Gastroesophageal sphincter (tissue), 3 donors: ENCODE results near the gene PRELP.
"Not testable (repeated sequence)": the region's sequence is repeated elsewhere in the genome, so short reads cannot be mapped to it uniquely, and the experiment has no call there.

Experiments
- CTCF ChIP-seq, 4 experiments: fragments of 200-600 bp in 2 of 4; fragments of 450-650 bp in 2 of 4; sonication (generic) in 1 of 4; IDR thresholded peaks; one replicate each; pipeline ENCODE4 v1.5.1; 2017 to 2019; ENCODE audit warnings: antibody characterized with exemption in 4 of 4, mild to moderate bottlenecking in 2 of 4, moderate library complexity in 2 of 4
- POLR2A ChIP-seq, 2 donors: fragments of 450-650 bp; IDR thresholded peaks; one replicate each; pipeline ENCODE4 v1.6.1; 2017; ENCODE audit warnings: antibody characterized with exemption in 2 of 2, mild to moderate bottlenecking in 2 of 2, moderate library complexity in 1 of 2
- POLR2AphosphoS5 ChIP-seq: sonication (generic); formaldehyde crosslinking; IDR thresholded peaks from one replicate; pipeline ENCODE4 v1.6.1; 2017; ENCODE audit warnings: antibody characterized with exemption

- not testable (repeated sequence) for TF ChIP-seq CTCF (IDR thresholded peaks at IDR 0.05); POLR2A (IDR thresholded peaks at IDR 0.05); POLR2AphosphoS5
Observed at GRCh38 chr1:203447598-203447997, 28.0 kb upstream of the PRELP start.
